Loucy (cell line): ENCODE results near the gene F5.

Experiments used
- H2AFZ ChIP-seq: fragments of 200-600 bp; sonication (generic); 2 replicates; pipeline ENCODE4 v1.6.0; 2016; ENCODE audit warnings: antibody characterized with exemption, mild to moderate bottlenecking, low read length, moderate library complexity
- H3F3A ChIP-seq: fragments of 200-600 bp; 2 replicates; pipeline ENCODE4 v1.6.0; 2016; ENCODE audit warnings: antibody characterized with exemption, low read depth, mild to moderate bottlenecking
- H3K27me3 ChIP-seq: fragments of 200-600 bp; sonication (generic); 2 replicates; pipeline ENCODE4 v1.6.1; 2014; ENCODE audit warnings: low read length, mild to moderate bottlenecking; ENCODE audit not compliant: insufficient read depth, poor library complexity, severe bottlenecking
- H3K36me3 ChIP-seq: fragments of 200-600 bp; sonication (generic); 2 replicates; pipeline ENCODE4 v1.6.1; 2016; ENCODE audit warnings: low read length; ENCODE audit not compliant: insufficient read depth
- H3K4me1 ChIP-seq: fragments of 200-600 bp; sonication (generic); 2 replicates; pipeline ENCODE4 v1.5.1; 2014; ENCODE audit warnings: low read length, mild to moderate bottlenecking; ENCODE audit not compliant: insufficient read depth, poor library complexity, severe bottlenecking
- H3K4me2 ChIP-seq: fragments of 200-600 bp; sonication (generic); 2 replicates; pipeline ENCODE4 v1.6.0; 2014; ENCODE audit warnings: antibody characterized with exemption, low read length, low read depth, mild to moderate bottlenecking; ENCODE audit not compliant: poor library complexity, severe bottlenecking
- H3K4me3 ChIP-seq: fragments of 200-600 bp; sonication (generic); 2 replicates; pipeline ENCODE4 v1.5.1; 2014; ENCODE audit warnings: low read length, mild to moderate bottlenecking, mixed read lengths; ENCODE audit not compliant: poor library complexity, severe bottlenecking
- H3K79me2 ChIP-seq: fragments of 200-600 bp; sonication (generic); 2 replicates; pipeline ENCODE4 v1.6.1; 2014; ENCODE audit warnings: low read length; ENCODE audit not compliant: insufficient read depth
- H3K9ac ChIP-seq: fragments of 200-600 bp; sonication (generic); 2 replicates; pipeline ENCODE4 v1.6.0; 2014; ENCODE audit warnings: mild to moderate bottlenecking, low read depth, low read length, moderate library complexity; ENCODE audit not compliant: poor library complexity, severe bottlenecking
- H3K9me2 ChIP-seq: fragments of 200-600 bp; sonication (generic); replicated peaks from 2 replicates; pipeline ENCODE4 v1.6.1; 2016; ENCODE audit warnings: low read depth, low read length, mixed read lengths
- H3K9me3 ChIP-seq: fragments of 200-600 bp; sonication (generic); 2 replicates; pipeline ENCODE4 v1.6.1; 2014; ENCODE audit warnings: mild to moderate bottlenecking, antibody characterized with exemption, low read length, low read depth; ENCODE audit not compliant: insufficient read depth
- H4K20me1 ChIP-seq: fragments of 200-600 bp; sonication (generic); 2 replicates; pipeline ENCODE4 v1.6.0; 2014; ENCODE audit warnings: antibody characterized with exemption, low read length, mild to moderate bottlenecking; ENCODE audit not compliant: insufficient read depth, poor library complexity, severe bottlenecking
- CTCF ChIP-seq: fragments of 200-600 bp; sonication (generic); conservative IDR thresholded peaks from 2 replicates; pipeline ENCODE4 v1.5.1; 2014; ENCODE audit warnings: mild to moderate bottlenecking, antibody characterized with exemption, low read length
- EZH2phosphoT487 ChIP-seq: fragments of 200-600 bp; IDR thresholded peaks from 2 replicates; pipeline ENCODE4 v1.6.1; 2018; ENCODE audit warnings: antibody characterized with exemption, mild to moderate bottlenecking, moderate library complexity, borderline replicate concordance

Gene F5

DNA sequence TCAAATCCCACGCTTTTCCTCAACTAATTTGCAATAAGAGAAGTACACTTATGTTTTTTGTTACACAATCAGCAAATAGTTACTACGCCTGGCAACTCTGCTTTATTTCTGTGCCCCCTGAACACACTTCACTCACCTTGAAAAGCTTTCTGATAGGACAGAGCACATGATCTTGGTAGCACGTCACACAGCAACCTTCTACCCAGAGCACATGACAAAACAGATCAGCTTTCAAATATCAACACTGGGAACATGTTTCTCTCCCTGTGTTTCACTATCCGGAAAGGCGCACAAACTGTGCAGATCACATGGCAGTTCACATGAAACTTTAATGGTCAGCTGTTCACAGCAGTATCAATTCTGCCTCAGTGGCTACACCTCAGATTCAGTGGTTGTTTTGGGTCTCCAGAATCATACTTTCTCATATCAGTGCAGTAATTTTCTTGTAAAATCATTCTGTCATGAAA lies 102.7 kb downstream of the F5 start:
- Histone ChIP-seq H3K4me3 (peak overlapping the region; percentile 76), H3K4me1 (peaks cover 71% of the 10 kb centered on the region), H3K27me3 (no peaks in the 10 kb centered on the region), H3K9me2 (no peaks in the 10 kb centered on the region), H3K79me2 (peaks cover 68% of the 10 kb centered on the region), H3K4me2 (peak overlapping the region; percentile 84), H3F3A (no peaks in the 10 kb centered on the region), H4K20me1 (peaks cover 12% of the 10 kb centered on the region), H3K9me3 (no peaks in the 10 kb centered on the region), H3K36me3 (no peaks in the 10 kb centered on the region), H2AFZ (no peak overlapping the region), H3K9ac (peak overlapping the region; percentile 85)
- TF ChIP-seq EZH2phosphoT487, result no peak
- TF ChIP-seq CTCF, result no peak

DNA sequence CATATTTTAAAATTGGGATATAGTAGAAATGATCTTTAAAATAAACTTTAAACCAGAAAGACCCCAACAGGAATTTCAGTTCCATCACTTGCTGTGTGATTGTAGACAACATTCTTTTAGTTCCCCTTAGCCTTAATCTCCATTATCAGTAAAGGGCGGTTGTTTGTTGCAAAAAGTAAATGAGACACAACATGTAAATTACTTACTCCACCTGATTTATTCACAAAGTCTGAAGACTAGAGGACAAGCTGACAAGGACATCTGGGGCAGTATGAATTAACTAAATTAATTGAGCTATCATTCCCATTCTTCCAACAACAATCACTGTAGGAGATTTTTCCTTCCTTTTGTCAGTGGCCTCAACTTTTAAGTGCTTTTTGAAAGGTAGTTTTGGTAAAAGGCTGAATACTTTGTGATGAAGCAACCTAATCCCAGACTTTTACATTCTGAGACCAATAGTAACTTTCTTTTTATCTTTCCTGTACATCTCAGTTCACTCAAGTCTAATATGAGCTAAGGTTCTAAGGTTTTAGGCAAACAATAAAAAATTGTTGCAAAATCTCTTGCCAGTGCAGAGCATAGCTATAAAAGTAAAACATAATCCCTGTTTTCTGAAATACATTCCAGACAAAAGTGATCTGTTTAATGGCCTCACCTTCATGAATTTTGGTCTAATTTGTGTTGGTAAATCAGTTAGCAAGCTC lies 106.8 kb downstream of the F5 start:
- Histone ChIP-seq H3K9ac (peak overlapping the region; percentile 25), H3K4me3 (peak overlapping the region; percentile 21), H3F3A (no peaks in the 10 kb centered on the region), H3K4me2 (peak overlapping the region; percentile 70), H4K20me1 (peaks cover 12% of the 10 kb centered on the region), H3K36me3 (peaks cover 10% of the 10 kb centered on the region; the same call in 1 of the 2 replicates), H3K27me3 (no peaks in the 10 kb centered on the region), H2AFZ (no peak overlapping the region), H3K4me1 (peaks cover 54% of the 10 kb centered on the region), H3K9me3 (no peaks in the 10 kb centered on the region), H3K9me2 (no peaks in the 10 kb centered on the region), H3K79me2 (peaks cover 75% of the 10 kb centered on the region)
- TF ChIP-seq CTCF, result no peak
- TF ChIP-seq EZH2phosphoT487, result no peak

GRCh38 chr1:169478094-169478672 lies 108.1 kb downstream of the F5 start:
- H3K27me3 ChIP-seq, result no peaks in the 10 kb centered on the region
- peaks cover 44% of the 10 kb centered on the region for H3K4me1 ChIP-seq
- no peak overlapping the region for H2AFZ ChIP-seq
- peak overlapping the region; percentile 25 for H3K9ac ChIP-seq
- H3F3A ChIP-seq, result no peaks in the 10 kb centered on the region
- no peaks in the 10 kb centered on the region for H3K9me2 ChIP-seq
- peaks cover 61% of the 10 kb centered on the region for H3K79me2 ChIP-seq
- peaks cover 17% of the 10 kb centered on the region for H4K20me1 ChIP-seq
- H3K4me2 ChIP-seq, result peak overlapping the region; percentile 70
- no peaks in the 10 kb centered on the region for H3K9me3 ChIP-seq
- H3K4me3 ChIP-seq, result no peak overlapping the region
- no peak for TF ChIP-seq CTCF
- TF ChIP-seq EZH2phosphoT487, result no peak
- H3K36me3 ChIP-seq, result peaks cover 10% of the 10 kb centered on the region; the same call in 1 of the 2 replicates
